H9 (cell line): ENCODE results near the gene SELENOM. TPM values are rescaled to one million over a fixed set of nuclear protein-coding genes. Genes with fewer than 3 reads are reported as not detected.

ENCODE experiments used
- DNase-seq: peaks from one replicate; pipeline ENCODE4 v3.0.0-alpha.2; 2017
- H2AFZ ChIP-seq: one replicate; pipeline ENCODE4 v1.6.1; 2013; ENCODE audit warnings: mild to moderate bottlenecking, low read length, control low read depth, moderate library complexity
- H2AK5ac ChIP-seq: 2 replicates; pipeline ENCODE4 v1.6.1; 2013; ENCODE audit warnings: low read length, control low read depth, mixed read lengths; ENCODE audit not compliant: insufficient read length
- H2BK120ac ChIP-seq: one replicate; pipeline ENCODE4 v1.6.1; 2013; ENCODE audit warnings: low read depth, mild to moderate bottlenecking, low read length, control low read depth, inconsistent platforms; ENCODE audit not compliant: poor library complexity, severe bottlenecking
- H2BK12ac ChIP-seq: 2 replicates; pipeline ENCODE4 v1.6.1; 2013; ENCODE audit warnings: low read length, control low read depth, mixed read lengths, low read depth; ENCODE audit not compliant: insufficient read length
- H2BK15ac ChIP-seq: 2 replicates; pipeline ENCODE4 v1.6.1; 2013; ENCODE audit warnings: low read depth, low read length, control low read depth
- H2BK20ac ChIP-seq: one replicate; pipeline ENCODE4 v1.6.1; 2013; ENCODE audit warnings: low read depth, mild to moderate bottlenecking, low read length, control low read depth, inconsistent platforms; ENCODE audit not compliant: poor library complexity, severe bottlenecking
- H2BK5ac ChIP-seq: 2 replicates; pipeline ENCODE4 v1.6.1; 2013; ENCODE audit warnings: low read length, control low read depth, mixed read lengths; ENCODE audit not compliant: insufficient read length
- H3K14ac ChIP-seq: 2 replicates; pipeline ENCODE4 v1.6.1; 2013; ENCODE audit warnings: low read length, control low read depth; ENCODE audit not compliant: insufficient read depth
- H3K18ac ChIP-seq: 2 replicates; pipeline ENCODE4 v1.6.1; 2013; ENCODE audit warnings: low read depth, mild to moderate bottlenecking, mixed read lengths, low read length, control low read depth; ENCODE audit not compliant: insufficient read length
- H3K23ac ChIP-seq: 2 replicates; pipeline ENCODE4 v1.6.1; 2013; ENCODE audit warnings: low read length, control low read depth, mixed read lengths, low read depth; ENCODE audit not compliant: insufficient read length
- H3K23me2 ChIP-seq: 2 replicates; pipeline ENCODE4 v1.6.1; 2013; ENCODE audit warnings: low read depth, mild to moderate bottlenecking, mixed read lengths, low read length, control low read depth; ENCODE audit not compliant: insufficient read length, poor library complexity, severe bottlenecking
- H3K27ac ChIP-seq: 2 replicates; pipeline ENCODE4 v1.5.1; 2013; ENCODE audit warnings: low read length, control low read depth, mixed read lengths, low read depth; ENCODE audit not compliant: insufficient read length
- H3K27me3 ChIP-seq: 2 replicates; pipeline ENCODE4 v1.6.1; 2013; ENCODE audit warnings: low read length, control low read depth, inconsistent platforms; ENCODE audit not compliant: insufficient read depth
- H3K4ac ChIP-seq: 2 replicates; pipeline ENCODE4 v1.6.1; 2013; ENCODE audit warnings: low read depth, mild to moderate bottlenecking, control low read depth, inconsistent platforms, low read length, moderate library complexity
- H3K4me1 ChIP-seq: 2 replicates; pipeline ENCODE4 v1.6.1; 2013; ENCODE audit warnings: low read length, control low read depth, inconsistent platforms; ENCODE audit not compliant: insufficient read depth
- H3K4me2 ChIP-seq: 2 replicates; pipeline ENCODE4 v1.6.1; 2013; ENCODE audit warnings: low read length, control low read depth, mixed read lengths; ENCODE audit not compliant: insufficient read length, insufficient read depth
- H3K56ac ChIP-seq: 2 replicates; pipeline ENCODE4 v1.6.1; 2013; ENCODE audit warnings: low read depth, mild to moderate bottlenecking, mixed read lengths, low read length, control low read depth; ENCODE audit not compliant: insufficient read length
- H3K79me1 ChIP-seq: 2 replicates; pipeline ENCODE4 v1.6.1; 2013; ENCODE audit warnings: low read depth, mild to moderate bottlenecking, moderate library complexity, low read length, control low read depth, inconsistent platforms; ENCODE audit not compliant: insufficient read depth, poor library complexity, severe bottlenecking
- H3K79me2 ChIP-seq: 2 replicates; pipeline ENCODE4 v1.6.1; 2013; ENCODE audit warnings: low read length, control low read depth, inconsistent platforms; ENCODE audit not compliant: insufficient read depth
- H3K9ac ChIP-seq: 2 replicates; pipeline ENCODE4 v1.6.1; 2013; ENCODE audit warnings: low read length, control low read depth, mixed read lengths; ENCODE audit not compliant: insufficient read length; ENCODE audit errors: extremely low read depth
- H3K9me3 ChIP-seq: one replicate; pipeline ENCODE4 v1.6.1; 2013; ENCODE audit warnings: low read depth, low read length, inconsistent platforms; ENCODE audit not compliant: control insufficient read depth
- H3T11ph ChIP-seq: one replicate; pipeline ENCODE4 v1.6.1; 2013; ENCODE audit warnings: mild to moderate bottlenecking, low read length, control low read depth, inconsistent platforms
- H4K20me1 ChIP-seq: one replicate; pipeline ENCODE4 v1.6.1; 2013; ENCODE audit not compliant: control insufficient read depth, insufficient read length, insufficient read depth
- H4K5ac ChIP-seq: 2 replicates; pipeline ENCODE4 v1.6.1; 2013; ENCODE audit warnings: low read depth, mild to moderate bottlenecking, mixed read lengths, low read length, control low read depth; ENCODE audit not compliant: insufficient read length
- H4K8ac ChIP-seq: replicated peaks from 2 replicates; pipeline ENCODE4 v1.6.1; 2013; ENCODE audit warnings: low read length, control low read depth, mixed read lengths, low read depth; ENCODE audit not compliant: insufficient read length
- H4K91ac ChIP-seq: 2 replicates; pipeline ENCODE4 v1.6.1; 2013; ENCODE audit warnings: low read depth, mild to moderate bottlenecking, moderate library complexity, mixed read lengths, low read length, control low read depth; ENCODE audit not compliant: insufficient read length
- H3K27ac Mint-ChIP-seq, 3 experiments: 2 replicates in 2 of 3; 3 replicates in 1 of 3; pipeline ENCODE4 v1.8.0; 2020 to 2021; ENCODE audit warnings: mixed read lengths in 3 of 3, mild to moderate bottlenecking in 1 of 3, moderate library complexity in 1 of 3
- H3K27me3 Mint-ChIP-seq: 2 replicates; pipeline ENCODE4 v1.8.0; 2021; ENCODE audit warnings: low read depth, mild to moderate bottlenecking, moderate library complexity, mixed read lengths
- H3K36me3 Mint-ChIP-seq, 3 experiments: 2 replicates in 2 of 3; 3 replicates in 1 of 3; pipeline ENCODE4 v1.8.0; 2020 to 2021; ENCODE audit warnings: low read depth in 3 of 3, mixed read lengths in 3 of 3; ENCODE audit not compliant: insufficient read depth in 1 of 3
- H3K4me1 Mint-ChIP-seq, 2 experiments: 2 replicates each; pipeline ENCODE4 v1.8.0; 2020; ENCODE audit warnings: mixed read lengths in 2 of 2
- H3K4me3 Mint-ChIP-seq, 2 experiments: 2 replicates in 1 of 2; 3 replicates in 1 of 2; pipeline ENCODE4 v1.8.0; 2020 to 2021; ENCODE audit warnings: mild to moderate bottlenecking in 2 of 2, mixed read lengths in 2 of 2, moderate library complexity in 1 of 2
- H3K9me3 Mint-ChIP-seq, 2 experiments: 2 replicates in 1 of 2; 3 replicates in 1 of 2; pipeline ENCODE4 v1.8.0; 2020; ENCODE audit warnings: mild to moderate bottlenecking in 2 of 2, mixed read lengths in 2 of 2, moderate library complexity in 1 of 2
- CTCF ChIP-seq: fragments of 200-600 bp; sonication (generic); conservative IDR thresholded peaks from 3 replicates; pipeline ENCODE4 v1.8.0; 2021; ENCODE audit warnings: antibody characterized with exemption, mild to moderate bottlenecking
- WGBS: extraction: QIAGEN DNeasy Blood & Tissue Kit; methylation state at CpG from one replicate; pipeline ENCODE4 v1.1.7; 2013; ENCODE audit warnings: missing lambda C conversion rate, low lambda C conversion rate, mixed read lengths; ENCODE audit not compliant: insufficient read length; ENCODE audit errors: extremely low coverage; 5-methylcytosine and 5-hydroxymethylcytosine counted together
- total RNA-seq: library from RNA; stranded (reverse); gene quantifications from 2 replicates; pipeline ENCODE4 v1.2.1, GENCODE V29; 2021

The SELENOM gene
- total RNA-seq, 1 experiment from 2014 or later: 18.6 TPM

- Histone ChIP-seq H2BK5ac (no peak overlapping the region), H3K23ac (no peak overlapping the region), H2BK15ac (no peak overlapping the region), H3K4ac (no peak overlapping the region), H3K27me3 (no peaks in the 10 kb centered on the region), H2AFZ (no peak overlapping the region), H3K4me2 (no peak overlapping the region), H3K79me2 (no peaks in the 10 kb centered on the region), H3K9me3 (no peaks in the 10 kb centered on the region), H3T11ph (no peak overlapping the region), H4K5ac (no peak overlapping the region), H4K91ac (no peak overlapping the region), H2BK12ac (no peak overlapping the region), H3K27ac (no peak overlapping the region), H4K8ac (no peak overlapping the region), H3K23me2 (peaks cover 2% of the 10 kb centered on the region), H2BK20ac (no peak overlapping the region), H4K20me1 (no peaks in the 10 kb centered on the region), H3K79me1 (no peaks in the 10 kb centered on the region), H3K4me1 (no peaks in the 10 kb centered on the region), H3K14ac (no peak overlapping the region), H2AK5ac (no peak overlapping the region), H3K56ac (no peak overlapping the region), H2BK120ac (no peak overlapping the region), H3K9ac (no peak overlapping the region), H3K18ac (no peak overlapping the region)
- peak overlapping the region in 2 of 3 experiments; percentile 27 to 86; a peak in 1 of 7 replicates for H3K27ac Mint-ChIP-seq
- WGBS: no CpG with 5 or more reads among the region's 9 CpGs
- DNase-seq: no peak
- H3K27me3 Mint-ChIP-seq: no peaks in the 10 kb centered on the region
- H3K9me3 Mint-ChIP-seq: no peaks in the 10 kb centered on the region
- H3K4me3 Mint-ChIP-seq: no peak overlapping the region
- peaks cover 0 to 4% (median 0%) of the 10 kb centered on the region in 3 experiments; a peak in 2 of 7 replicates for H3K36me3 Mint-ChIP-seq
- H3K4me1 Mint-ChIP-seq: peaks cover under 1 to 16% of the 10 kb centered on the region in 2 experiments; a peak in 3 of 4 replicates
- TF ChIP-seq CTCF: peak; percentile 80
Observed at GRCh38 chr22:31089160-31090100, 17.9 kb downstream of the SELENOM start.
